ENCODE measurements around the gene FZD10.

Gene FZD10

GRCh38 chr12:130132831-130133511 lies 29.3 kb upstream of the FZD10 start:
- DNase-seq, result peak; percentile 60

- DNase-seq, result no peak
These were observed 28.3 kb upstream of the FZD10 start for GRCh38 chr12:130133851-130134562.

DNA sequence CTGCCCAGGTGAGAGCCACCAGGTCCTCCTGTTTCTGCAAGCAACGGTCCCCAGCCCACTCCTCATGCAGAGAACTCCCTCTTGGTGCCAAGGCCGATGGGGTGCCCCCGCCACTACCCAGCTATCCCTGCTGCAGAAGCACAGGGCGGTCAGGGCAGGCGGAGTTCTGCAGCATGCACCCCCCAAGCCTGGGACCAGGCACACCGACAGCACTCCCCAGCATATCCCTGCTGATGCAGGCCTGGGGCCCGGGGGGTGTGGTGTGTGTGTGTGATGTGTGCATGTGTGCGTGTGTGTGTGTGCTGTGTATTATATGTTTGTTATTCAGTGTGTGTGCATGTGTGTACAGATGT lies 27.7 kb upstream of the FZD10 start:
- no peak for DNase-seq

DNA sequence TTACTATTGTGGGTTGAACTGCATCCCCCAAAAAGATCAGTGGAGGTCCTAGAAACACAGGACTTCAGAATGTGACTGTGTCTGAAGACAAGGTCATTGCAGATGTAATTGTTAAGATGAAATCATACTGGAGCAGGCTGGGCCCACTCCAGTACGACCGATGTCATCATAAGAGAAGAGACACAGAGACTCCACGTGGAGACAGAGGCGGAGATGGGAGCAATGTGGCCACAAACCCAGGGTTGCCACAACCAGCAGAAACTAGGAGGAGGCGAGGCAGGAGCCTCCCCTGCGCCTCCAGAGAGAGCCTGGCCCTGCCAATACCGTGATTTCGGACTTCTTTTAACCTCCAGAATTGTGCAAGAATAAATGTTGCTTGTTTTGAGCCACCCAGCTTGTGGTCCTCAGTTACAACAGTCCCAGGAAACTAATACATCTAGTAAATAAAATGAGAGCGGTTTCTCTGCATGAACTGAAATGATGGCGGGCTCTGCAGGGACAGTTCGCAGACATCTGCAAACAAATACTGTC lies 25.7 kb upstream of the FZD10 start:
- DNase-seq, result no peak

DNA sequence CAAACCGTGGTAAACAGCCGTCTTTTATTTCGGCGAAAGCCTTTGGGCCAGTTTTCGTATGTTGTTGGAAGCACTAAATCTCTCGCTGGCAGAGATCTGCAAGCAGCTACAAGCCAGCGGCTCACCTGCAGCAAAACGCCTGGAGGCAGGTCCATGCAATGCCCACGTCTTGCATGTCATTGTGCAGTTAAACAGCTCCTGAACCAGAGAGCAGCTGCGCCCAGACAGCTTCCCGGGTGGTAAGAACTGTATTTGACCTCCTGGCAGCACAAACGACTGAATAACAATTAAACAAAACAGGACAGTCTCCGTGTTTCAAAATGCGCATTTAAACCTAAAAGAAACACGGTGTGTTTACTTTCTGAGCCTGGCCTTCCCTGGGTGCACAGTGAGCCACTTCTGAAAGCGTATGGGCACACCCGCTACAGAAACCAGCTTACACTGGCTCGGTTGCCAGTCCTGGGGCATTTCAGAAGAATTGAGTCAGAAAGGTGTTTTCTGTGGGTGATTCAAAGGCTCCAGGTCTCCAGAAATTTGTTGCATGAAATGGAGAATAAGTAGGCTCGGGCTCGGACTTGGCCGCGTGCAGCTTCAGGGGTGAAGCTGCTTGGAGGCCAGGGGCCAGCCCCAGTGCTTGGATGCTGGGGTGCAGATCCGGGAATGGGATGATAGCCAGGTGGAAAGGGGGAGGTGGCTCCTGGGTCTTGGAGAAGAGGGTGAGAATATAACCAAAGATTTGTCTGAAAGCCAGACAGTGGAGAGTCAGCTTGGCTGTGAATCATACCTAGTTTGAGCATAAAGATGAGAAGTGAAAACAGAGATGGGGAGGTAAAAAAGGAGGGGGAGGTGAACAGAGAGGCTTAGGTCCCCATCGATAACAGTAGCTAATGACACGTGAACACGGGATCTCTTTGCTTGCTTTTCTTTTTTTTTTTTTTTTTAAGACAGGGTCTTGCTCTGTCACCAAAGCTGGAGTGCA lies 24.9 kb upstream of the FZD10 start:
- DNase-seq, result peak; percentile 85

- no peak for DNase-seq
These were observed 23.8 kb upstream of the FZD10 start for GRCh38 chr12:130138478-130138877.

- no peak for DNase-seq
These were observed 22.5 kb upstream of the FZD10 start for GRCh38 chr12:130139567-130140421.

GRCh38 chr12:130141105-130141504 lies 21.2 kb upstream of the FZD10 start:
- no peak for DNase-seq

- no peak for DNase-seq
These were observed 20.2 kb upstream of the FZD10 start for GRCh38 chr12:130141901-130142683.

GRCh38 chr12:130142736-130143135 lies 19.5 kb upstream of the FZD10 start:
- no peak for DNase-seq

DNA sequence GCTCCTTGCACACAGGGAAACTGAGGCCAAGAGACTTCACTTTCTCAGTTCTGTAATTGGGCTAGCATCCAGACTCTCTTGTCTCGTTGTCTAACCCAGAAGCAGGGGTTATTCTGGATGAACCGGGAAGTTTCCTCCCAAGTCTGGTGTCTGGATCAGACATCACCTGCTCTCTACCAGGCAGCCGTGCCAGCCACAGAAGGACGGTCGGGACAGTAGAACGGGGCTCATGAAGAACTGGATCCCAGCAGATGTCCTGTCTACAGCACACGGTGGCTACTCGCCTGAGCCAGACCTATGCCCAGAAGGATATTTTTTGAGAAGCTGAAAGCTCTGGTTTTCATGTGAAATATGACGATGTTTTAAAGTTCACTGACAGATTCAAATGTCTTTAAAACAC lies 19.1 kb upstream of the FZD10 start:
- no peak for DNase-seq

DNA sequence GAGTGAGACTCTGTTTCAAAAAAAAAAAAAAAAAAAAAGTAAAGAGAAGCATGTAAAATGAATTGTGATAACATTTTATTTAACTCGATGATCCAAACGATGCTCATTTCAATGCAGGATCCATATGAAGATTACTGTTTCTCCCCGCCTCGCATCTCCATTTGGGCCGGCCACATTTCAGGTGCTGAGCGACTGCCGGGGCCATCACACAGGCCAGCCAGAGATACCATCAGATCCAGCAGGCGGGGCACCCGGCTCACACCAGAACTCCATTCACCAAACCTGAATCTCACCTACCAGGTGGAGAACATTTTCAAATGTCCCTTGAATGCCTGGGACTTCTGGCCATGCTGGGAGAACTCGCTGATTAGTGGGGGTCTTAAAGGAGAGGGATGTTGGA lies 18.0 kb upstream of the FZD10 start:
- DNase-seq, result no peak

- no peak for DNase-seq
These were observed 16.5 kb upstream of the FZD10 start for GRCh38 chr12:130145731-130146130.

GRCh38 chr12:130146176-130146931 lies 15.9 kb upstream of the FZD10 start:
- DNase-seq, result no peak

- DNase-seq, result peak; percentile 76
These were observed 14.2 kb upstream of the FZD10 start for GRCh38 chr12:130147875-130148596.

DNA sequence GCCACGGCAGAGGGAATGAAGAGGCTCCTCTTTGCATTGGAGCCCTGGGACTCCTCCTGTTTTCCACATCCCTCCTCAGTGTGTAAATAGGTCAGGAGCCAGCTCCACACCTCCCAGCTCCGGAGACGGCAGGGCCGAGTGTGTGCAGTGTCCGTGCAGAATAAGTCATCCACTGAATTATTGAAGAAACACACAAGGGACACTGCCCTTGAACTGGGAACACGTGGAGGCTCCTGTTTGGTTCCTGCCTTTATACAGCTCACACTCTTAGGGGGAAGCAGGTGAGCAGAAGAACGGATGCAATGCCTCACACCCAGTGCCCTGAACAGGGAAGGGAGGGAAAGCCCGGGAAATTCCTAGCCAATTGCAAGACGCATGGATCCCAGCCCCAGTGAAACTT lies 10.4 kb upstream of the FZD10 start:
- no peak for DNase-seq

GRCh38 chr12:130152386-130152785 lies 9.9 kb upstream of the FZD10 start:
- no peak for DNase-seq

DNA sequence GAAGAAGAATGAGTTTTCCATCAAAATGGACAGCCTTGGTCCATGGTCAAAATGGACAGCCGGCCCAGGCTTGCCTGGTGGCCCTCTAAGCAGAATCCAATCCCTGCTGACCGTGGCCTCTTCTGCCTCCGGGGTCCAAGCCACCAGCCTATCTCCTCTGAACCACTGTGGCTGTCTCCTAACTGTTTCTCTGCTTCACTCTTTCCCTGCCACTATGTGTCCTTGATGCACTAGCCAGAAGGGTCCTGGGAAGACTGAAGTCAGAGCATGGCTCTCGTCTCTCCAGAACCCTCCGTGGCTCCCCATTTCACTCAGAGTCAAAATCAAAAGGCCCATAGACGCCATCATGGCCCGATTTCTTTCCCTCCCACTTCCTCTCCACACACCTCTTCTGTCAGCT lies 8.5 kb upstream of the FZD10 start:
- no peak for DNase-seq

DNA sequence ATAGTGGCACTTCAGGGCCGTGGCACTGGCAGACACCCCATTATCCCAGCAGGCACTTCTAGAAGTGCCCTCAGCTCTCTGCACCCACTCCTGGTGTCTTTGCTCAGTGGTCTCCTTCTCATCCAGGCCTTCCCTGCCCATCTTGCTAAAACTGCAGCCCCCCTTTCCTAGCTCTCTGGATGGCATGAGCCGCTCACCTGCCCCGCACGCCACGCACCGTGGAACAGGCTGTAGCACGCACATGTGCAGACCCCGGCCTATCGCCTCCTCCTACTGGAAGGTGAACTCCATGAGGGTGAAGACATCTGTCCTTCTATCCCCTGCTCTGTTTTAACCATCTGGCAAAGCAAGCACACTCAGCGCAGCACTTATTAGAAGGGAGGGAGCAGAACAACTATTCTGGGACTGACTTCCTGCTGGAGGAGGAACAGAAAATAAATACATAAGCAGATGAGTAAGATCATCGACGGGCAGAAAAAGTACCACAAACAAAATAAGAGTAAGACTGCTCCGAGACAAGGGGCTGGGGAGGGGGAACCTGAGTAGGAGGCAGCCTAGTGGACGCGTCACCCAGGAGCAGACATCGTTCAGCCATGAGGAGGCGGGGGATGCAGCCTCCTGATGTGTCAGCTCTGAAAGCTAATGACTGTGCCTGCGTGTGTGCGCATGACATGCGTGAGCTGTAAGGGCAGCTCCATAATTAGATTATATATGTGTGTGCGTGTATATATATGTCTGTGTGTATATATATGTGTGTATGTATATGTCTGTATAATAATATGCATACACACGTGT lies 7.8 kb upstream of the FZD10 start:
- DNase-seq, result no peak
